Epithelial cell of esophagus (primary cell): ENCODE results near the gene ARHGAP15.

Experiments used
- DNase-seq: peaks from one replicate; pipeline ENCODE4 v3.0.0; 2010; ENCODE audit warnings: low read depth
- H3K4me3 ChIP-seq: 2 replicates; pipeline ENCODE4 v1.5.1; 2011; ENCODE audit warnings: mild to moderate bottlenecking, low read length, control low read depth
- CTCF ChIP-seq: IDR thresholded peaks from 2 replicates; pipeline ENCODE4 v1.5.1; 2011; ENCODE audit warnings: low read depth, mild to moderate bottlenecking, low read length, control low read depth, inconsistent platforms; ENCODE audit not compliant: insufficient read depth; ENCODE audit errors: missing control alignments

Gene ARHGAP15

GRCh38 chr2:143504397-143504796 is 375.2 kb downstream of the ARHGAP15 start:
- no peak for DNase-seq
- TF ChIP-seq CTCF: no peak
- no peak overlapping the region for H3K4me3 ChIP-seq

GRCh38 chr2:143505542-143505941 is 376.3 kb downstream of the ARHGAP15 start:
- no peak for DNase-seq
- TF ChIP-seq CTCF: no peak
- H3K4me3 ChIP-seq: no peak overlapping the region

DNA sequence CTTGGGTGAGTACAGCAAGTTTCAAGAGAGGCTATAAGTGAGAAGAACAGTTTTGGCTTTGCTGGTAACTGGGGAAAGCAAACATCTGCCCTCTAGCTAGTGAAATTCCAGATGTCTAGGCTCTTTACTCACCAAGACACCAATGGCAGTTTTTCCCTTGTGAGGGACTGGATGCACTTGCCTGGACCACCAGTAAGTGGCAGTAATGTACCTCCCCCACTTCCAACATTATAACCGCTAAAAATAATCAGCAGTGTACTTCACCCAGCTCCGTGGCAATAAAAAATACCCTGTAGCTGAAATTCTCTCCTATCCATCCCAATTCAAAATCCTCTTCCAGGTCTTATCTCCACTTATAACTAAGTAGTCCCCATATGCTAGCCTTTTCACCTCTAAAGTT is 383.9 kb downstream of the ARHGAP15 start:
- TF ChIP-seq CTCF: peak; percentile 63
- H3K4me3 ChIP-seq: no peak overlapping the region
- DNase-seq: peak; percentile 43

- DNase-seq: peak; percentile 54
- no peak overlapping the region for H3K4me3 ChIP-seq
- TF ChIP-seq CTCF: no peak
These were observed 385.2 kb downstream of the ARHGAP15 start for GRCh38 chr2:143514413-143514812.

- no peak for TF ChIP-seq CTCF
- H3K4me3 ChIP-seq: no peak overlapping the region
- no peak for DNase-seq
These were observed 386.1 kb downstream of the ARHGAP15 start for GRCh38 chr2:143515318-143515717.

DNA sequence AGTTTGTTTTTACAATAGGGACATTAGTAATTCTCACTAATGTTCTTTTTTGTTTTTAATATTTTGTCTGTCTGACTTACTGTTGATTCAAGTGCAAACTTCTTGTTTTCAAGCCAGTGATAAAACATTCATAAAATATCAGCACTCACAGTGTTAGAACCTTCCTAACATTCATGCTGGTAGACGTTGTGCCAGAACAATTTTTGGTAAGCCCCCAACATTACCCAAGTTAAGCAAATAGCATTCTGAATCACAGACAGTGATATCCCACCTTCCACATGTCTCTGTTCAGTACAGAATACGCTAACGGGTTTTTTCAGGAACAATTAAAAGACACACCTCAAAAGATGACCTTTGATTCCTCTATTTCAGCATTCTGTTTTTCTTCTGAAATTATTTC is 390.3 kb downstream of the ARHGAP15 start:
- no peak for DNase-seq
- TF ChIP-seq CTCF: no peak
- H3K4me3 ChIP-seq: no peak overlapping the region

GRCh38 chr2:143521396-143521795 is 392.2 kb downstream of the ARHGAP15 start:
- no peak for DNase-seq
- no peak for TF ChIP-seq CTCF
- no peak overlapping the region for H3K4me3 ChIP-seq
